ENCODE measurements around the gene APOBEC3A.
"Not testable (repeated sequence)": the region's sequence is repeated elsewhere in the genome, so short reads cannot be mapped to it uniquely, and the experiment has no call there.

Gene APOBEC3A

DNA sequence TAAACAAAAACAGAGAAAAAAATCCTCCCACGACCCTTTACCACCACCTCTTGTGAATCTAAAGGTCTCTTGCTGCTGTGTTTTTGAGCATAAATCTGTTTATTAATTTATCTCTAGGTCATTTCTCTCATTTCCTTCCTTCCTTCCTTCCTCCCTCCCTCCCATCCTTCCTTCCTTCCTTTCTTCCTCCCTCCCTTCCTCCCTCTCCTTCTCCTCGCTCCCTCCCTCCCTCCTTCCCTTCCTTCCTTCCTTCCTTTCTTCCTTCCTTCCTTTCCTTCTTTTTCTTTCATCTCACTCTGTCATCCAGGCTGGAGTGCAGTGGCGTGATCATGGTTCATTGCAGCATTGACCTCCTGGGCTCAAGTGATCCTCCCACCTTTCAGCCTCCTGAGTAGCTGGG lies 13.5 kb upstream of the APOBEC3A start:
- no peak for DNase-seq

DNA sequence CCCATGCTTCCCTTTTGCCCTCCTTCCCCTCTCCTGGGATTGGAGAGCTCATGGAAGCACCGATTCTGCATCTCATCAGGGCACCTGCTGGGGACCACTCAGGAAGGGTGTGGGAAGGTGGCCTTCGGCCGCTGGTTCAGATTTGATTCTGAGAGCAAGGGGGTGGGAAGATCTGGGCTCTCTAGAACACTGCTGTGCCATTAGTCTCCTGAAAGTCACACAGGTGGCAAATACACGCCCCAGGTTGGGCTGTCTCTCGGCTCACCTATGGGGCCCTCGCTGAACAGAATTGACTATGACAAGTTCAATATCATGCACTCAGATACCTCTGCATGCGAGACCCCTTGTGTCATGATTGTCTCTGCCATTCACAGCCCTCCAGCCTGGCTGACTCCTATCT lies 12.8 kb upstream of the APOBEC3A start:
- DNase-seq: no peak

DNA sequence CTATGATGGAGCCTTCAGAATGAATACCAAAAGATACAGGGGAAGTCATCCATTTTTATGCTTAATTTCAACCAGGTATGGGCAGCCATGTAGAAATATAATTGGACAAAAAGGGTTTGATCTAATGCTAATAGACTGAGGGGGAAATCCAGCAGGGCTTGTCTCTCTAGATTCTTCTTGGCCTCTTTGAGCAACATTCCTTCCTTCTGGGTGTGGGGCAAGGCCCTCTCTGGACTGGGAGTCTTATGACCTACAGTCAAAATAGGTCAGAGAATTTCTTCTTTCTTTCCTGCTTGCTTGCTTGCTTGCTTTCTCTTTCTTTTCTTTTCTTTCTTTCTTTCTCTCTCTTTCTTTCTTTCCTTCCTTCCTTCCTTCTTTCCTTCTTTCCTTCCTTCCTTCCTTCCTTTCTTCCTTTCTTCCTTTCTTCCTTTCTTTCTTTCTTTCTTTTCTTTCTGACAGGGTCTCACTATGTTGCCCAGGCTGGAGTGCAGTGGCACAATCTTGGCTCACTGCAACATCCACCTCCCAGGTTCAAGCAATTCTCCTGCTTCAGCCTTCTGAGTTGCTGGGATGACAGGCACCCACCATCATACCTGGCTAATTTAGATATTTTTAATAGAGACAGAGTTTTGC lies 11.6 kb upstream of the APOBEC3A start:
- DNase-seq: not testable (repeated sequence)

DNA sequence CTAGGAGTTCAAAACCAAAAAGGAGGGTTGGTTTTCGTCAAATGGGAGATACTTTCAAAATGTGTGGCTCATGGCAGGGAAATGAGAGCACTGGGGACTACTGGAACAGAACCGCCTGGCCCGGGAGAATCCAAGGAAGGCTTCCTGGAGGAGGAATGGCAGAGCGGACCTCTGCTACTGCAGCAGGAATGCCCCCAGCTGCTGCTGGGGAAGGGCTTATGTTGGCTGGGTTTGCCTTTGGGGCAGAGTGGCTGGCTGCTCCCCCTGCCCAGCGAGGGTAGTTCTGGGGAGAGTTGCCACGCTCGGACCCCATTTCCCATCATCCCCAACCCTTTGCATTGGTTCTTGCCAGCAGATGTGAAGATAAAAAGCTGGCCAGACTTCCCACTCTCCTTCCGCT lies 10.6 kb upstream of the APOBEC3A start:
- DNase-seq: no peak

DNA sequence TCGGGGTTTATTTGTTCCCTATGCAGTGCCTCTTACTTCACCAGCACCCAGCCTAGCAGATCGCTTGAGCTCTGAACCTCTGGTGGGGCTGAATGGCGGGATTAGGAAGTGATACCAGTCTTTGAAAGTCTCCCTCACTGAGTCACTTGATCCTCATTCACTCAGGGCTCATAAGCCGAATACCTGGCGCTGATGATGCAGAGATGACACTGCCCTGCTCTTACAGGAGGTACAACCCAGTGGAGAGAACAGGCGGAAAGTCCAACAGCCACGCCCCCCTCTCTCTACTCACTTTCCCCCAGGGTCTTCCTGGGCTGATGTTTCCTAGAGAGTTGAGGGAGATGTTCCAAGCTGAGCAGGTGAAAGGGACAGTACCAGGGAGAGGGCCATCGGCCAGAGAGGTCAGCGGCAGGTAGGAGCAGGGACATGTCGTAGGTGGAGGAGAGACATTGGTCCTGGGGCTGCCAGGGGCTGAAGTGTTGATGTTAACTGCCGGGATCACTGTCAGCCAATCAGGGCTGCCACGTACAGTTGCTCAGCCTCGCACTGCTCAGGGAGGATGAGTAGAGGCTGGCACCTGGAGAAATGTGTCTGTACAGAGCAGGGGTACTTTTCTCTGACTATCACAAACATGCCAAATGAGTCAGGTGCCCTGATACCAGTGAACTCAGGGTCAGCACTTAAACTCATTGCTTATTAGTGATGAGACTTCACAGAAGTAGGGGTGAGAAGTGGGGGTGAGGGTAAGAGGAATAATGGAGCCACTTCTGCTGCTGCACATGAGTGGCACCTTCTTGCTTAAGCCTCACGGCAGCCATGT lies 9.9 kb upstream of the APOBEC3A start:
- no peak for DNase-seq

DNA sequence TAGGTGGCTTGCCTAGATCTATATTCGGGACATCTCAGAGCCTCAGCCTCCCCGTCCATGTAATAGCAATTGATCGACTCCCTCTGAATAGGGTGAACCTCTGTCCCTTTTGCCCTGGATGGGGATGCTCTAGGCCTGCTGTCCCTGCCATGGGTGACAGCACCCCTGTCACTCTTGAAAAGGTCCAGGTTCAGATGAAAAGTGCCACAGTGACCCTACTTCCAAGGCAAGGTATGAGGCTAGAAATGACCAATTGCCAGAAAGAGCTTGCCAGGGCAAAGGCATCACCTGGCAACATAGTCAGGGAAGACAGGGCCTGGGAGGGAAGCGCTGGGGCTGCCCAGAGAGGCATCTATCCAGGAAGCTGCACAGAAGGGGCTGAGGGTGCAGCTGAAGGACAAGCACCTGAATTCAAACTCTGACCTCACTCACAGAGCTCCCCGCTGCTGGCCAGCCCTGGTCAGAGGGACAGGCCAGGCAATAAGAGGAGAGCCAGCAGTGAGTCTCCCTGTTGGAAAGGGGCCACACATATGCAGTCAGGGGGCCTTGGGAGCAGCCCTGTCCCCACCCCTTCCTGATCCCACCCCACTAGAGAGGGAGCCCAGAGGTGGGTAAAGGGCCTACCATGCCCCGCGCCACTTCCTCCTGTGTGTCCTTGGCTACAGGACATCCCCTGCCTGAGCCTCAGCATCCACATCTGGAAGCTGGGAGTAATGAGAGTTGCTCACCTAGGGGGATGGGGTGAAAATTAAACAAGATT lies 9.0 kb upstream of the APOBEC3A start:
- no peak for DNase-seq

DNA sequence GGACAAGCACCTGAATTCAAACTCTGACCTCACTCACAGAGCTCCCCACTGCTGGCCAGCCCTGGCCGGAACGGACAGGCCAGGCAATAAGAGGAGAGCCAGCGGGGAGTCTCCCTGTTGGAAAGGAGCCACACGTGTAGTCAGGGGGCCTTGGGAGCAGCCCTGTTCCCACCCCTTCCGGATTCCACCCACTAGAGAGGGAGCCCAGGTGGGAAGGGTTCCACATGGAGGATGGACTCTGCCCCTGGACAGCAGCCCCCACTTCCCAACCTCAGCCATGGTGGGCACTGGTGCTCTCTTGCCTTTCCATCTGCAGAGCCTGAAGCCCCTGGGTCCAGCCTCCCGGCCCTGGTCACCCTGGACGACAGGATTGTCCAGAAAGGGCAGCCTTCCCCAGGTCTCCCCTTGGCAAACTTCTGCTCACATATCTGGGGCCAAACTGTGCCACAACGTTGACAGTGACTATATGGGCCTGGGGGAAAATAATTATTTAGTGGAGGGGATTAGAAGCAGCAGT lies 7.5 kb upstream of the APOBEC3A start:
- DNase-seq: no peak

DNA sequence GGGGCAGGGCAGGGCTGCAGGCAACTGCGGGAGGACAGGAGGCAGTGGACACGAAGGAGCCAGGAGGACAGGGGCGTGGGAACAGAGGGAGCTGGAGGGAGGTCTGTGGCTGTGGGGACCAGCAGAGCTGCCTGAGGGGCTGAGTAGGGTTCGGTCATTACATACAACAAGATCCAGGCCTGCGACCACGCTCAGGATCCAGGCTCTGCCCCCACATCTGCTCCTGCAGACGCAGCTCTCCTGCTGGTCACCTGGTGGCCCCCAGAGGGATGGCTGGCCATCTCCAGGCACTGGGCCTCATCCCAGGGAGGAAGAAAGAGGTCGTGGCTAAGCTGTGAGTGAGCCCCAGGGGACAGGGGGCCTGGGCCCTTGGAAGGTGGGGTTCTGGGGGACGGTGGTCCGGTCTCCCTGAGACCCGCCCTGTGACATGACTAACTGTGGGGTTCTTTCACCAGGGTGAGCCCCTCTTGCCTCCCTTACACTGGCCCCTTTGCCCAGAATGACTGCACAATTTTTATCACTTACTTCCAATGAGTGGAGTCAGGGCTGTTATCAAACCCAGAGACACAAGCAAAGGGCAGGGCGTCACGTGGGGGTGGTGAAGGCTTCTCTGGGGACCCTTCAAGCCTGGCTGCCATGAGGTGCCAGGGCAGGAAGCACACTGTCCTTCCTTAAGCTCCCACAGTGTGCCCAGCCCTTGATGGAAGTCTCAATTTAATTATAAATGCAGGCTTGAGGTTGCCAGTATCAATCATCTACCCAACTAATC lies 6.7 kb upstream of the APOBEC3A start:
- no peak for DNase-seq

DNA sequence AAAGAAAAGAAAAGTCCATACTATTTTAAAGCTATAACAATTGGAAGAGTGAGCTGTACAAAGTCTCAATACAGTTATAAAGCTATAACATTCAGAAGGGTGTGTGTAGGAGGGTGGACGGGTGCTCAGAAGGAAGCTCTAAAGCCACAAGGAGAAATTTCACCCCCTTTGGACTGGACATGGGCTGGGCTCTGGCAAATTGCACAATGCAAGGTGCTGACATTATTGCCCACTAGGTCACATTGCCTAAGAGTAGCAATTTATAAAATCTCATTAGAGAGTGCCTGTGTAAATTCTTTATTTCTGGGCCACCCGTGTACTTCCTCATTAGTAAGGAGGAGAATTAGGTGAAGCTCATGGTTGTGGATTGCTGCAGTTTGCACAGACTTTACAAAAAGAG lies 5.7 kb upstream of the APOBEC3A start:
- DNase-seq: no peak

DNA sequence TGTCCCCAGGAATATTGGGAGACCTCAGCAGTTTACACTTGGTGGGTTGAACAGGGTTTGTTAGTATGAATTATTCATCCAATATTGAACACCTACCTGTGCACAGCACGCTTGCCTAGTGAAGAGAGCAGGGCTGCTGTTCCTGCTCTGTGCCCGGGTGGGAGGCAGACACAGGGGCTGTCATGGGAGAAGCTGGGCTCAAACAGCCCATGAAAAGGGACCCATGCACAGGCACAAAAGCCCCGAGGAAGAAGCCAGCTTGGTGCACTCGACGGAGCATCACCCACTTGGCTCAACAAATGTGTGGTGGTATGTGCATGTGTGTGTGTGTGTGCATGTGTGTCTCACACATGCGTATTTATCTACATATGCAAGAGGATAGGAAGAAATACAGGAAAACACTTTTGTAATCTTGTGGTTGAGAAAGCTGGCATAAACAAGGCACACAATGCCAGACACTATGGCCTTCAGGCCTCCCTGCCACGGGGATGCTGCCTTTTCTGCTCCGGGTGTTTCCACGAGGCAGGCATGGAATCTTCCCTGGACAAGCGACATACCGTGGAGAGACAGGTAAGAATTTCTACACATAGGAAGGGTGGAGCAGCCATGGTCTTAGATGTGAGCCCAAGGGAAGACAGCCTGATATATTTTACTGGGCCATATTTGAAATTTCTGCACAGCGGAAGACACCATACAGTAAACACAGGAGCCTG lies 5.0 kb upstream of the APOBEC3A start:
- no peak for DNase-seq

DNA sequence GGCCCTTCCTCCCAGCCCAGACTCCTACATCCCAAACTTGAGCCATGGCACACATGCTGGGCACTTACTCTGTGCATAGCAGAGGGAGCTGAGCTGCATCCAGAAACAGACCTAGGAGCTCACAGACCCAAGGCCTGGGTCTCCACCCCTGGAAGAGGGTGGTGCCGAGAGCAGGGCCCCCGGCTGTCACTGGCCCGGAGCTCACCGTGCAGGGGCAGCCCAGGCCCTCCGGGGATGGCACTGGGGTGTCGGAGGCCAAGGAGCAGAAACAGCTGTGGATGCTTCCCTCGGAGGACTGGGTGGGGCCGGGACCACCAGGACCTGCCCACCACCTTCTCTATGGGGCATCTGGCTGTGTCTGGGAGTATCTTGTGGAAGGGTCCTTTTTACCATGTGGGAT lies 4.3 kb upstream of the APOBEC3A start:
- DNase-seq: no peak

DNA sequence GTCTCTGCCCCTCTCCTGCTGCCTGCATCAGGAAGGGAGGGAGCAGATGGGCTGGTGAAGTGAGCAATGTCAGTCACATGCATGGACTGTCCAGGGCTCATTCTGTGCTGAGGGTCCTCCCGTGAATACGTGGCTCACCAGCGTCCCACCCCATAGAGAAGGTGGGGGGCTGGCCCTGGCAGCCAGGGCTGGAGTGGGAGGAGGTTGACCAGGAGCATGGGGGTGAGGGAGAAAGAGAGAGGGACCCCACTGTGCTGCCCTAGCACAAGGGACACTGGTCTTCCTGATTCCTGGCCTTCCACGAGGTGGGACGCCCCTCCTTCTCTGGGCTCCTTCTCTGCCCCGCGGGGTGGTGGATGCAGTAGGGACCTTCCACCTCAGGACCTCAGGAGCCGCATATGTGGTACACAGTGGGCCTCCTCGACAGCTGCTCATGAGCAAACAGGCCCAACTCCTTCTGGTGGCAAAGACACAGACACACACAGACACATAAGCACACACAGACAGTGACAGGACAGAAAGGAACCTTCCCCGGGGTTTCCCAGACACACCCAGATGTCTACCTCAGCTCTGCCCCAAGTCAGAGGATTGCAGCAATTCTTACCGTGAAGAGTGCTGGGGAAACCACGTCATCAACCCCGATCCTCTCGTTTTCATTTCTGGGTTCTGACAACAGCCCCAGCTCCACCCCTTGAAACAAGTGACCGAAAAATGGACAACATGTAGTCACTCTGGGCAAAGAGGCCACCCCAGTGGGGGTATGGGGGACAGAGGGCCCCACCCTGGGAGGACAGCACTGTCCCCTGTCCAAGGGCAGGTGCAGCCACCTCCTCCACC lies 3.6 kb upstream of the APOBEC3A start:
- DNase-seq: no peak

DNA sequence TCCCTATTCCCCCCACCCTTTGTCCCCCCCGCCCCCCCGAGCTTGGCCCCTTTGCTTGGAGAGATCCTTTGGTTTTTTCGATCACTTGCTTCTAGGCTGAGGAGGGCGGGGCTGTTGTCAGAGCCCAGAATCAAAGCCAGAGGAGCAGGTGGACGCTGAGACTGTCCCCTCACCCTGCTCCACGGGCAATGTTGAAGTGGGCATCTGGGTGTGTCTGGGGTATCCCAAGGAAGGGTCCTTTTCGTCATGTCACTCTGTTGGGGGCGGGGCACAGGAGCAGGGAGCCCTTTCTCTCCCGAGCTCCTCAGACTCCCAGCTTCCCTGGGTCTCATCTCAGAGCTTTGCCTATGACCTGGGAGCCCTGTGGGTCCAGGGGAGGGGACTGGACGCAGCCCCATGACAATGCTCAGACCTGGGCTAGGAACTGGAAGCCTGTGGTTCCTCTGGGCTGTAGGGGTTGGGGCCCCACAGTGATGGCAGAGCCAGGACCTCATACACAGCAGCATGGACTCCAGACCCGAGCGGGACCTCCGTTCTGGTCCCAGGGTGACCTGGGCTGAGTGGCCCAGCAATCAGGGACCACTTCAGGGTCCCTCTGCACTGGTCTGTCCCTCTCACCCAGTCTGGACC lies 2.9 kb upstream of the APOBEC3A start:
- DNase-seq: no peak

DNA sequence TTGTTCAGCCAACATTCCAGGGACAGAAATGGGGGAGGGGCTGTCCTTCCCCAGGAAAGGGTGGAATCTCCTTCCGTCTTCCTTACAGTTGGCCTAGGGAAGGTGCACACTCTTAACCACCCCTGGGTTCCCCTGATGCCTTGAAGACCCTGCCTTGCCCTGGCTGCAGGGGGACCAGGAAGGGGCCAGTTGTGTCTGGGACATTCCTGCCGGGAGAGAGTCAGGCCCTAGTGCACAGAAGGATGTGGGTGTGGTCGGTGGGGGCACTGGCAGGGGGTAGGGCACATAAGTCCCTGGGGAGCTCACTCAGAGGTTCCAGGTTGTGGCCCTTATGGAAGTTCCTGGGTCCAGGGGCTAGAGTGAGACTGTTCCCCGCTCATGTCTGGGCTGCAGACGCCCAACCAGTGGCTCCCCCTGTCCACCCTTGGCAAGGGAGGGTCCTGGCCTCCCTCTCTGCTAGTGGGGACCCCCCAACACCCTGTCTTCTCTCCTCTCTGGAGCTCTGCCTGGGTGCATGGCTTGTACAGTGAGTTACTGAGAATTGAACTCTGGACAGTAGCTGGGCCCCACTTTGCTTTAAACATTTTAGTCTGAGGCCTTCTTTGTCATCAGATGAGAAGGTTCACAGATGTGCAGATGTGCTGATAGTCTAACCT lies 2.0 kb upstream of the APOBEC3A start:
- no peak for DNase-seq

DNA sequence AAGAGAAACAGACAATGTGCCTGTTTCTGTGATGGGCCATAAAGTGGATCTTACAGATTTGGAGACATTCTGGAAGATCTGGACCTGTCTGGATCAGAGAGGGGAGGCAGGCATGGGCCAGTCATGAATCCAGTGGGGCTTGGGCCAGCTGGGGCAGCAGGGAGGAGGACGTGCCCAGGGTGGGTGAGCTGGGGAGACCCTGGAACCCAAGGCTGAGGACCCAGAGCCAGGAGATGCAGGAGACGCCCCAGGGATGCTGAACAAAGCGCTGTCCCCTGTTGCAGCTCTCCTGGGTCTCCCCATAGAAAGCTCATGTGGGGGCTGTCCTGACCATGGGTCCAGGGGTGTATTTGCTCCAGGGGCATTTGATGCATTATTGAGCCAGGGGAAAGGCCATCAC lies 1.5 kb upstream of the APOBEC3A start:
- DNase-seq: no peak

DNA sequence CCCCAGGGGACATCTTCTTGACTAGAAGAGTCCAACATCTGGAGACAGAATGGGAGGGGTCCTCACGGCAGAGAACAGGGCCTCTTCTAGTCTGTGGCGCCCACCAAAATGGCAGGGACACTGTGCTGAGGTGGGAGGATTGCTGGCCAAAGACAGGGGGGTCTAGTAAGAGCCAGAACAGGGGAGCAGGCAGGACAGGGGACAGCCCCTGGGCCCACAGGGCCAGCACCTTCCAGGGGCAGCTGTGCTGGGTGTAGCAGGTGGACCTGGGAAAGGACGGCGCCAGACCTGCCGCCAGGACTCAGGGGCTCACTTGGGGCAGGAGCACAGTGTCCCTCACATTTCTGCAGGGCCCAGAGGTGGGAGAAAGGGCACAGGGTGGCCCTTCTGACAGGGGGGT lies 858 bp upstream of the APOBEC3A start:
- no peak for DNase-seq

DNA sequence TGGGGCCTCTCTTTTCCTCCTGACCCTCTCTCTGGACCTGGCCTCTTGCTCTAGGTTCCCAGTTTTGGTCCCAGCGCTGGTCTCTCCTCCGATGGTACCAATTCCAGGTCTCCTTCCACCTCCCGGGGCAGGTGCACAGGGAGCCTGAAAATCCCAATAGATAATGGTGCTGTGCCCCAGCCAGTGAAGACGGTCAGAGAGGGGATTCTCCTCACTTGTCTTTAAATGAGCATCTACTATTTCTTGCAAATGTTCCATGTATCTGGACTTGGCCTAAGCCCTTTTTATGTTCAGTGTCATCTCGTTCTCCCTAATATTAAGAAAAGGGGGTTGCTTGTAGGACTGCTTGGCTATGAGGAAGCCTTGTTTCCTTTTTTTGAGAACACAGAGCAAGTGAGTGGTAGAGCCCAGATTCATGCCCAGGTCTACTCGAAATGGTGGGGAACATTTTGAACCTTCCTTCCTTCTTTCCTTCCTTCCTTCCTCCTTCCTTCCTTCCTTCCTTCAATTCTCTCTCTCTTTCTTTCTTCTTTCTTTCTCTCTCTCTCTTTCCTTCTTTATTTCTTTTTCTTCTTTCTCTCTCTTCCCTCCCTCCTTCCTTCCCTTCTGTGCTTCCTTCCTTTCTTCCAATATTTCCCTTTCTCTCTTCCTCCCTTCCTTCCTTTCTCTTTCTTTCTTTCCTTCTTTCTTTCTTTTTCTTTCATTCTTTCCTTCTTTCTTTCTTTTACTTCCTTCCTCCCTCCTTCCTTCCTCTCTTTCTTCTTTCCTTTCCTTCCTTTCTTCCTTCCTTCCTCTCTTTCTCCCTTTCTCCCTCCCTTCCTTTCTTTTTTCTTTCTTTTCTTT lies 620 bp downstream of the APOBEC3A start:
- DNase-seq: no peak

DNA sequence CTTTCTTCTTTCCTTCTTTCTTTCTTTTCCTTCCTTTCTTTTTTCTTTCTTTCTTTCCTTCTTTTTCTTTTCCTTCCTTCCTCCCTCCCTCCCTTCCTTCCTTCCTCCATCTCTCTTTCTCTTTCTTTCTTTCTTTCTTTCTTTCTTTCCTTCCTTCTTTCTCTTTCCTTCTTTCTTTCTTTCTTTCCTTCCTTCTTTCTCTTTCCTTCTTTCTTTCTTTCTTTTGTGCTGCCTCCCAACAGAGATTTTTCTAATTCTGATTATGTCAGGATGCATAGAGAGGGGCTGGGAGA lies 1.2 kb downstream of the APOBEC3A start:
- not testable (repeated sequence) for DNase-seq

DNA sequence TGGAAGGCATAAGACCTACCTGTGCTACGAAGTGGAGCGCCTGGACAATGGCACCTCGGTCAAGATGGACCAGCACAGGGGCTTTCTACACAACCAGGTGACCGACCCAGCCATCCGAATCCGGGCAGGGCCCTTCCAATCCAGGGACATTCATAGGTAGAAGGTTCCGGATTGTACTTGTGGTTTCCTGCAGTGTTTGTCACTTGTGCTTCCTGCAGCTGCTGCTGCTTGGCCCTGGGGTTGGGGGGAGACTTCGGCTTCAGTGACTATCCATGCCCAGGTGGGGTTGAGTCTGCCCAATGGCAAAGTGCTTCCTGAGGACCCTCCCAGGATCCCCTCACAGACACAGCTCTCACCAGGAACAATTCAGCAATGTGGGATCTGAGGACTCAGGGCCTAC lies 2.2 kb downstream of the APOBEC3A start:
- DNase-seq: no peak

DNA sequence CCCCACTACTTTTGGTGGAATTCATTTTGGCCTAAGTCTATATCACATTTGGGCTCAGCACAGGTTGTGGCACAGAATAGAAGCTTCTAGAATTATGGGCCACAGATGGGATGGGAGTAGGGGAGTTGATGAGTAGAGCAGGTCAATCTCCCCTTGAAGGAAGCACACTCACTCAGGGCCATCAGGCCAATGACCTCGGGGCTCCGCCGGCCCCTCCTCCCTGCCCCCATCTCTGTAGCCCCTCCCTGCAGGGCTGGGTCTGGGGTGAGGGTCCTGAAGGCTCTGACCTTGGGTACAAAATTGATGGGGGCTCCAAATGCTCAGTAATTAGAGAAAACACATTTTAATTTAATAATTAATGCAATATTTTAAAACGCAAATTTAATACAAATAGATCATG lies 3.3 kb downstream of the APOBEC3A start:
- DNase-seq: not testable (repeated sequence)

Measured in fibroblast of skin of right biceps (primary cell).